ENCODE measurements around the gene KLF16.

KLF16 gene

GRCh38 chr19:1818549-1819195 is 44.7 kb downstream of the KLF16 start:
- H3K36me3 ChIP-seq = peaks cover 86 to 95% (median 92%) of the 10 kb centered on the region in 11 experiments
- H3K4me3 ChIP-seq = no peak overlapping the region
- no peaks in the 10 kb centered on the region for H3K27me3 ChIP-seq
- peaks cover 51 to 95% (median 78%) of the 10 kb centered on the region in 11 experiments; a peak in 21 of 22 replicates for H4K20me1 ChIP-seq
- H3K27ac ChIP-seq = no peak overlapping the region
- H3K9me3 ChIP-seq (replicated peaks in 1 of 11) = no peaks in the 10 kb centered on the region
- TF ChIP-seq Cebpa-rat (IDR thresholded peaks at IDR 0.05) = no peak
- H3K4me2 ChIP-seq = no peak overlapping the region
- H3K9ac ChIP-seq = no peak overlapping the region
- peaks cover 2 to 22% (median 16%) of the 10 kb centered on the region in 10 experiments; a peak in 17 of 20 replicates for H3K4me1 ChIP-seq

GRCh38 chr19:1817553-1818179 is 45.7 kb downstream of the KLF16 start:
- Histone ChIP-seq H3K4me3 (no peak overlapping the region), H3K36me3 (peaks cover 76 to 85% (median 82%) of the 10 kb centered on the region in 11 experiments), H3K9ac (0 out of 22 replicates have a peak overlapping the region, but pooled peaks of 1 of the 11 experiments have one; percentile 15), H3K4me1 (peaks cover 10 to 29% (median 25%) of the 10 kb centered on the region in 10 experiments; a peak in 19 of 20 replicates), H3K27me3 (no peaks in the 10 kb centered on the region), H3K27ac (no peak overlapping the region), H4K20me1 (peaks cover 41 to 93% (median 75%) of the 10 kb centered on the region in 11 experiments; a peak in 21 of 22 replicates), H3K4me2 (no peak overlapping the region), H3K9me3 (replicated peaks in 1 of 11) (no peaks in the 10 kb centered on the region)
- no peak for TF ChIP-seq Cebpa-rat (IDR thresholded peaks at IDR 0.05)

- Histone ChIP-seq H3K4me1 (peaks cover 12 to 31% (median 27%) of the 10 kb centered on the region in 10 experiments), H3K27me3 (no peaks in the 10 kb centered on the region), H4K20me1 (peaks cover 32 to 84% (median 66%) of the 10 kb centered on the region in 11 experiments; a peak in 21 of 22 replicates), H3K4me3 (no peak overlapping the region), H3K4me2 (no peak overlapping the region), H3K36me3 (peaks cover 66 to 76% (median 73%) of the 10 kb centered on the region in 11 experiments), H3K9me3 (replicated peaks in 1 of 11) (no peaks in the 10 kb centered on the region), H3K9ac (no peak overlapping the region), H3K27ac (no peak overlapping the region)
- TF ChIP-seq Cebpa-rat (IDR thresholded peaks at IDR 0.05) = no peak
Observed at GRCh38 chr19:1816530-1817298, 46.7 kb downstream of the KLF16 start.

GRCh38 chr19:1815605-1816529 is 47.5 kb downstream of the KLF16 start:
- Histone ChIP-seq H3K9me3 (replicated peaks in 1 of 11) (no peaks in the 10 kb centered on the region), H3K4me3 (no peak overlapping the region), H3K4me1 (peaks cover 15 to 39% (median 35%) of the 10 kb centered on the region in 10 experiments), H3K27ac (no peak overlapping the region), H4K20me1 (peaks cover 27 to 76% (median 60%) of the 10 kb centered on the region in 11 experiments; a peak in 21 of 22 replicates), H3K27me3 (no peaks in the 10 kb centered on the region), H3K4me2 (no peak overlapping the region), H3K9ac (no peak overlapping the region), H3K36me3 (peaks cover 58 to 67% (median 64%) of the 10 kb centered on the region in 11 experiments)
- TF ChIP-seq Cebpa-rat (IDR thresholded peaks at IDR 0.05) = no peak

GRCh38 chr19:1814833-1815604 is 48.4 kb downstream of the KLF16 start:
- Histone ChIP-seq H3K4me2 (peak overlapping the region in 8 of 11 experiments; percentile 11 to 91 (median 81); a peak in 11 of 22 replicates), H3K27me3 (no peaks in the 10 kb centered on the region), H3K4me3 (no peak overlapping the region), H3K27ac (peak overlapping the region in 1 of 11 experiments; percentile 31; a peak in 1 of 22 replicates), H3K36me3 (peaks cover 49 to 59% (median 56%) of the 10 kb centered on the region in 11 experiments), H3K9ac (peak overlapping the region in 7 of 11 experiments; percentile 13 to 76 (median 23); a peak in 4 of 22 replicates), H4K20me1 (peaks cover 23 to 69% (median 55%) of the 10 kb centered on the region in 11 experiments; a peak in 21 of 22 replicates), H3K4me1 (peaks cover 15 to 46% (median 44%) of the 10 kb centered on the region in 10 experiments), H3K9me3 (replicated peaks in 1 of 11) (no peaks in the 10 kb centered on the region)
- no peak for TF ChIP-seq Cebpa-rat (IDR thresholded peaks at IDR 0.05)

- Histone ChIP-seq H3K36me3 (peaks cover 43 to 52% (median 49%) of the 10 kb centered on the region in 11 experiments), H3K27ac (peak overlapping the region in 3 of 11 experiments; percentile 13 to 31 (median 17); a peak in 3 of 22 replicates), H3K4me1 (peaks cover 15 to 52% (median 50%) of the 10 kb centered on the region in 10 experiments), H4K20me1 (peaks cover 17 to 62% (median 49%) of the 10 kb centered on the region in 11 experiments; a peak in 21 of 22 replicates), H3K4me3 (no peak overlapping the region), H3K27me3 (no peaks in the 10 kb centered on the region), H3K9ac (peak overlapping the region in 8 of 11 experiments; percentile 13 to 76 (median 26); a peak in 7 of 22 replicates), H3K9me3 (replicated peaks in 1 of 11) (no peaks in the 10 kb centered on the region), H3K4me2 (peak overlapping the region in 8 of 11 experiments; percentile 11 to 91 (median 81); a peak in 14 of 22 replicates)
- TF ChIP-seq Cebpa-rat (IDR thresholded peaks at IDR 0.05) = no peak
Observed at GRCh38 chr19:1814391-1814790, 49.0 kb downstream of the KLF16 start.

Measured in BLaER1 treated with 17β-estradiol and CSF1 and Interleukin-3, amounts not matched to agents 10 nM and 100 nM (cell line).